Naive thymus-derived CD4-positive, alpha-beta T cell (primary cell): Measurements from ENCODE around the gene STRBP. TPM values are rescaled to one million over a fixed set of nuclear protein-coding genes. Genes with fewer than 3 reads are reported as not detected.

Experiments
- polyA plus RNA-seq, 2 donors: library from polyadenylated mRNA; unstranded; fragments of 300-500 nt; fragmentation: Illumina TruSeq; gene quantifications; one replicate each; pipeline ENCODE4 v1.2.3, GENCODE V29; 2021
- total RNA-seq, 6 experiments: library from RNA in 5 of 6; stranded (reverse) in 5 of 6; gene quantifications; 1 replicate in 5 of 6; 2 replicates in 1 of 6; pipeline ENCODE4 v1.2.3 and lab custom pipeline; 2021 to 2026

The STRBP gene
- total and polyA plus RNA-seq, 7 experiments from 2014 or later, result 14.5 to 28.8 (median 20.6) TPM

Other genes with a start within 250 kb of the STRBP start
- 1 to 10 TPM in 4 of 5 experiments, not detected in 1; 1.1 to 2.4 (median 1.8) TPM for gene GPR21, start 234.9 kb downstream of the STRBP start, total RNA-seq
- gene GPR21, start 234.9 kb downstream of the STRBP start, polyA plus RNA-seq, result not detected
- gene CRB2, start 87.6 kb upstream of the STRBP start, total RNA-seq, result not detected
- gene CRB2, start 87.6 kb upstream of the STRBP start, polyA plus RNA-seq, result not detected